Activated CD4-positive, alpha-beta T cell treated with anti-CD3 and anti-CD28 coated beads for 1 hour (primary cell): ENCODE measurements around the gene XIRP1.

Experiments used
- DNase-seq: peaks from one replicate; pipeline ENCODE4 v3.0.0-alpha.2; 2020

XIRP1 gene

GRCh38 chr3:39207361-39208186, 15.2 kb upstream of the XIRP1 start:
- no peak for DNase-seq

GRCh38 chr3:39205919-39206516, 13.6 kb upstream of the XIRP1 start:
- DNase-seq, result no peak

- DNase-seq, result no peak
These were observed 12.7 kb upstream of the XIRP1 start for GRCh38 chr3:39205131-39205530.

- DNase-seq, result no peak
These were observed 11.5 kb upstream of the XIRP1 start for GRCh38 chr3:39203860-39204259.

GRCh38 chr3:39203402-39203801, 11.0 kb upstream of the XIRP1 start:
- no peak for DNase-seq

- no peak for DNase-seq
These were observed 9.7 kb upstream of the XIRP1 start for GRCh38 chr3:39202094-39202493.

GRCh38 chr3:39196671-39197356, 4.4 kb upstream of the XIRP1 start:
- DNase-seq, result no peak

GRCh38 chr3:39196034-39196433, 3.6 kb upstream of the XIRP1 start:
- DNase-seq, result no peak

- DNase-seq, result no peak
These were observed 996 bp upstream of the XIRP1 start for GRCh38 chr3:39193391-39193790.

- DNase-seq, result no peak
These were observed 622 bp downstream of the XIRP1 start for GRCh38 chr3:39191773-39192172.

- no peak for DNase-seq
These were observed 1.3 kb downstream of the XIRP1 start for GRCh38 chr3:39191111-39191510.

GRCh38 chr3:39190281-39191025, 1.9 kb downstream of the XIRP1 start:
- no peak for DNase-seq

- peak; percentile 26 for DNase-seq
These were observed 2.5 kb downstream of the XIRP1 start for GRCh38 chr3:39189959-39190269.

- DNase-seq, result no peak
These were observed 3.0 kb downstream of the XIRP1 start for GRCh38 chr3:39189150-39189958.

- no peak for DNase-seq
These were observed 3.9 kb downstream of the XIRP1 start for GRCh38 chr3:39188271-39189149.

- DNase-seq, result no peak
These were observed 4.8 kb downstream of the XIRP1 start for GRCh38 chr3:39187372-39188155.

- DNase-seq, result no peak
These were observed 5.7 kb downstream of the XIRP1 start for GRCh38 chr3:39186692-39187151.

- no peak for DNase-seq
These were observed 6.3 kb downstream of the XIRP1 start for GRCh38 chr3:39185959-39186691.

GRCh38 chr3:39185326-39185958, 7.0 kb downstream of the XIRP1 start:
- DNase-seq, result no peak

- DNase-seq, result no peak
These were observed 7.5 kb downstream of the XIRP1 start for GRCh38 chr3:39184968-39185285.
